Endothelial cell of umbilical vein (primary cell): ENCODE measurements around the gene MMP27. TPM values are rescaled to one million over a fixed set of nuclear protein-coding genes. Genes with fewer than 3 reads are reported as not detected.

Experiments used
- BruUV-seq: library from RNA; stranded (reverse); fragments of 400-500 nt; replicated peaks from 2 replicates; lab custom pipeline; 2021; lab: Mats Ljungman, UMichigan
- CTCF ChIA-PET: fragments of 300-600, 350-600 bp; sonication (Branson Sonifier 250); formaldehyde crosslinking; loops from one replicate; lab custom pipeline; 2021; ENCODE audit warnings: antibody characterized with exemption, inconsistent platforms; lab: Charles Lee
- POLR2A ChIA-PET: fragments of 300-600, 350-600 bp; sonication (Branson Sonifier 250); formaldehyde crosslinking; loops from one replicate; lab custom pipeline; 2021; ENCODE audit warnings: antibody characterized with exemption, inconsistent platforms; lab: Charles Lee
- DNase-seq: peaks from one replicate; pipeline ENCODE4 v3.0.0-alpha.2; 2011; ENCODE audit warnings: low read depth, low spot score
- FAIRE-seq: peaks from 2 replicates; lab custom pipeline; 2011; peaks lifted over from hg19 to GRCh38; lab: Jason Lieb, UNC
- H2AFZ ChIP-seq: 2 replicates; pipeline ENCODE4 v1.6.0; 2012; ENCODE audit warnings: low read depth, low read length, control low read depth, inconsistent platforms
- H3K27ac ChIP-seq: 2 replicates; pipeline ENCODE4 v1.5.1; 2011; ENCODE audit warnings: low read depth, mild to moderate bottlenecking, control low read depth, low read length, moderate library complexity; ENCODE audit not compliant: insufficient read depth
- H3K27me3 ChIP-seq, 2 experiments: 2 replicates each; pipeline versions ENCODE4 v1.6.0 to v1.6.1; 2011; ENCODE audit warnings: low read length in 2 of 2, mixed read lengths in 1 of 2; ENCODE audit not compliant: control insufficient read depth in 2 of 2, insufficient read depth in 2 of 2
- H3K36me3 ChIP-seq, 2 experiments: 2 replicates in 1 of 2; 3 replicates in 1 of 2; pipeline ENCODE4 v1.5.1; 2011; ENCODE audit warnings: low read length in 2 of 2, mild to moderate bottlenecking in 1 of 2, moderate library complexity in 1 of 2; ENCODE audit not compliant: control insufficient read depth in 2 of 2, insufficient read depth in 2 of 2; ENCODE audit errors: extremely low read depth in 1 of 2
- H3K4me1 ChIP-seq: 3 replicates; pipeline ENCODE4 v1.5.1; 2011; ENCODE audit warnings: mild to moderate bottlenecking, low read length; ENCODE audit not compliant: control insufficient read depth, insufficient read depth; ENCODE audit errors: extremely low read depth
- H3K4me2 ChIP-seq: 2 replicates; pipeline ENCODE4 v1.6.1; 2011; ENCODE audit warnings: low read length, control low read depth, mixed read lengths; ENCODE audit not compliant: insufficient read depth
- H3K4me3 ChIP-seq, 3 experiments: fragments of 200-600 bp in 1 of 3; sonication (generic), shearing (Covaris generic) in 1 of 3; replicated peaks in 1 of 3; 2 replicates each; pipeline ENCODE4 v1.5.1; 2011 to 2016; ENCODE audit warnings: control low read depth in 3 of 3, low read length in 3 of 3, mild to moderate bottlenecking in 2 of 3, inconsistent platforms in 1 of 3, low read depth in 1 of 3, moderate library complexity in 1 of 3; ENCODE audit not compliant: insufficient read depth in 1 of 3
- H3K79me2 ChIP-seq: 2 replicates; pipeline ENCODE4 v1.6.0; 2012; ENCODE audit warnings: low read length, inconsistent platforms; ENCODE audit not compliant: control insufficient read depth, insufficient read depth
- H3K9ac ChIP-seq: replicated peaks from 2 replicates; pipeline ENCODE3; 2011; ENCODE audit warnings: low read length, control low read depth; ENCODE audit not compliant: insufficient read depth; ENCODE audit errors: extremely low read depth
- H3K9me1 ChIP-seq: replicated peaks from 3 replicates; pipeline ENCODE4 v1.6.0; 2011; ENCODE audit warnings: mild to moderate bottlenecking, low read length; ENCODE audit not compliant: control insufficient read depth, insufficient read depth; ENCODE audit errors: extremely low read depth
- H3K9me3 ChIP-seq: replicated peaks from 2 replicates; pipeline ENCODE4 v1.5.1; 2012; ENCODE audit warnings: low read length, inconsistent platforms; ENCODE audit not compliant: control insufficient read depth, insufficient read depth
- H4K20me1 ChIP-seq: replicated peaks from 2 replicates; pipeline ENCODE3; 2011; ENCODE audit warnings: mild to moderate bottlenecking, low read length; ENCODE audit not compliant: control insufficient read depth, insufficient read depth; ENCODE audit errors: extremely low read depth
- FOS ChIP-seq: IDR thresholded peaks from 2 replicates; pipeline ENCODE4 v1.6.1; 2011; ENCODE audit warnings: mild to moderate bottlenecking, low read length, moderate library complexity, borderline replicate concordance; ENCODE audit not compliant: insufficient read depth
- GATA2 ChIP-seq: IDR thresholded peaks from 2 replicates; pipeline ENCODE4 v1.7.0; 2011; ENCODE audit warnings: low read depth, mild to moderate bottlenecking, moderate library complexity, mixed read lengths, low read length; ENCODE audit not compliant: insufficient read length, insufficient read depth
- JUN ChIP-seq: IDR thresholded peaks from 2 replicates; pipeline ENCODE4 v1.6.1; 2011; ENCODE audit warnings: borderline replicate concordance, low read depth; ENCODE audit not compliant: insufficient read length, insufficient read depth
- MYC ChIP-seq: IDR thresholded peaks from one replicate; pipeline ENCODE4 v1.6.1; 2011; ENCODE audit warnings: mild to moderate bottlenecking, low read depth, low read length
- POLR2AphosphoS5 ChIP-seq: IDR thresholded peaks from 2 replicates; pipeline ENCODE4 v1.6.1; 2012; ENCODE audit warnings: low read depth, mild to moderate bottlenecking, control low read depth, low read length, moderate library complexity; ENCODE audit not compliant: insufficient read depth
- dilution Hi-C: fragments of 300-500 bp; cut with MboI; formaldehyde crosslinking; loops from one replicate; pipeline ENCODE4 v1.15.0; 2019; ENCODE audit warnings: low sequenced_read_pairs; ENCODE audit not compliant: extremely low pct_ligation_motif_present
- intact Hi-C: fragments of 100-400 bp; cut with micrococcal nuclease; formaldehyde crosslinking; loops from one replicate; pipeline ENCODE4 v1.10.0; 2022
- polyA plus RNA-seq, 4 experiments: library from polyadenylated mRNA; depleted of rRNA in 3 of 4; stranded (reverse) in 3 of 4; unstranded in 1 of 4; fragments of >200 nt; gene quantifications; 2 replicates each; pipeline versions ENCODE4 v1.2.1 to v1.2.3, GENCODE V29; 2011 to 2012; ENCODE audit warnings: missing spikeins in 1 of 4
- total RNA-seq: library from RNA; stranded (reverse); gene quantifications from 2 replicates; pipeline ENCODE4 v1.2.3, GENCODE V29; 2021

MMP27 gene
- total and polyA plus RNA-seq, 2 donors (not counting 3 experiments of a cell fraction or from before 2014, with no cell fraction given) = not detected

GRCh38 chr11:102695201-102695600 lies 10.4 kb downstream of the MMP27 start:
- H3K27me3 ChIP-seq = peaks cover 6 to 19% of the 10 kb centered on the region in 2 experiments
- dilution Hi-C loops (no loop called here), intact Hi-C loops (no loop called here)
- no peaks in the 10 kb centered on the region for H3K36me3 ChIP-seq
- TF ChIP-seq FOS (no peak), POLR2AphosphoS5 (no peak)
- no peak overlapping the region for H3K9ac ChIP-seq
- H4K20me1 ChIP-seq = no peaks in the 10 kb centered on the region
- H3K9me3 ChIP-seq = no peaks in the 10 kb centered on the region
- no peaks in the 10 kb centered on the region for H3K4me1 ChIP-seq
- no peak overlapping the region for H2AFZ ChIP-seq
- H3K79me2 ChIP-seq = no peaks in the 10 kb centered on the region
- H3K27ac ChIP-seq = no peak overlapping the region
- H3K4me2 ChIP-seq = no peak overlapping the region
- no peak overlapping the region for H3K4me3 ChIP-seq
- no TSS peak for BruUV-seq
- FAIRE-seq (no peak), DNase-seq (no peak)
- ChIA-PET CTCF (no interaction called here), POLR2A (no interaction called here)
- no peaks in the 10 kb centered on the region for H3K9me1 ChIP-seq

DNA sequence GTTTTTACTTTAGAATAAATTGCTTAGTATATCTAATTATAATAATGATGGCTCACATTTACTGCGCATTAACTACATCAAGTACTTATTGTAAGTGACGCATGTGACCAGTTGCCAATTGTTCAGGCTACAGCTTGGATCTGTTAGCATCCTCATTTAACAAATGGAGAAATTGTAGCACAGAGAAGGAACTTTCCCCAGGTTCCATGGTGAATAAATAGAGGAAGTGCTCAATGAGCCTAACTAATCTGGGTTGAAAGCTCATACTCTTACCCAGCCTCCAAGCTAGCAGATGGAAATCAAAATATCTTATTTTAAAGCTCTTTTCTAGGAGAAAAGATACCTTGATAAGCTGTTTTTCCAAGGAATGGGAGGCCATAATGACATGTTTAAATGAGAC lies 19.8 kb downstream of the MMP27 start:
- no peaks in the 10 kb centered on the region for H3K4me1 ChIP-seq
- POLR2A ChIA-PET = no interaction called here
- no peak overlapping the region for H3K4me2 ChIP-seq
- no peaks in the 10 kb centered on the region for H4K20me1 ChIP-seq
- no peak for DNase-seq
- H3K4me3 ChIP-seq = no peak overlapping the region
- peaks cover 0 to 4% of the 10 kb centered on the region in 2 experiments for H3K27me3 ChIP-seq
- BruUV-seq = no TSS peak
- intact Hi-C loops (no loop called here), dilution Hi-C loops (no loop called here)
- TF ChIP-seq GATA2 (no peak), JUN (no peak), MYC (no peak)
- no peaks in the 10 kb centered on the region for H3K79me2 ChIP-seq
- no peaks in the 10 kb centered on the region for H3K36me3 ChIP-seq
- no peak overlapping the region for H3K9ac ChIP-seq
- H2AFZ ChIP-seq = no peak overlapping the region
- FAIRE-seq = no peak
- no peaks in the 10 kb centered on the region for H3K9me1 ChIP-seq
- CTCF ChIA-PET = interaction anchor here (1.0 to 1.6 kb wide), 4 partner anchors 14 to 95 kb away, joined by 3 to 5 read pairs (median 3); partner anchors contain the start of gene MMP10
- no peak overlapping the region for H3K27ac ChIP-seq
- H3K9me3 ChIP-seq = no peaks in the 10 kb centered on the region
